Neural crest cell (in vitro differentiated cells): Measurements from ENCODE around the gene RHOJ. TPM values are rescaled to one million over a fixed set of nuclear protein-coding genes. Genes with fewer than 3 reads are reported as not detected.

ENCODE experiments used
- DNase-seq: peaks from one replicate; pipeline ENCODE4 v3.0.0; 2021; ENCODE audit warnings: low read depth, mixed read lengths, low spot score
- H3K27ac Mint-ChIP-seq: one replicate; pipeline ENCODE4 v1.8.0; 2021; ENCODE audit warnings: mild to moderate bottlenecking, mixed read lengths; ENCODE audit not compliant: unreplicated experiment
- H3K27me3 Mint-ChIP-seq: 2 replicates; pipeline ENCODE4 v1.8.0; 2021; ENCODE audit warnings: low read depth, mild to moderate bottlenecking, mixed read lengths
- H3K36me3 Mint-ChIP-seq: 2 replicates; pipeline ENCODE4 v1.8.0; 2021; ENCODE audit warnings: low read depth, mild to moderate bottlenecking, mixed read lengths
- H3K4me1 Mint-ChIP-seq: 2 replicates; pipeline ENCODE4 v1.8.0; 2021; ENCODE audit warnings: mixed read lengths
- H3K4me3 Mint-ChIP-seq: one replicate; pipeline ENCODE4 v1.8.0; 2021; ENCODE audit warnings: mild to moderate bottlenecking, mixed read lengths
- H3K9me3 Mint-ChIP-seq: 2 replicates; pipeline ENCODE4 v1.8.0; 2021; ENCODE audit warnings: mixed read lengths
- CTCF ChIP-seq: fragments of 200-600 bp; sonication (generic); conservative IDR thresholded peaks from 2 replicates; pipeline ENCODE4 v1.5.0; 2021; ENCODE audit warnings: antibody characterized with exemption, mild to moderate bottlenecking
- total RNA-seq: library from RNA; stranded (reverse); gene quantifications from 2 replicates; pipeline ENCODE4 v1.2.1, GENCODE V29; 2021

RHOJ gene
- total RNA-seq, 1 donor from 2014 or later: 34.6 TPM

GRCh38 chr14:63229330-63230059 is 25.3 kb downstream of the RHOJ start:
- no peak for TF ChIP-seq CTCF
- no peak overlapping the region for H3K27ac Mint-ChIP-seq
- H3K4me3 Mint-ChIP-seq: no peak overlapping the region
- H3K9me3 Mint-ChIP-seq: peaks cover 15% of the 10 kb centered on the region
- DNase-seq: no peak
- peaks cover 17% of the 10 kb centered on the region for H3K36me3 Mint-ChIP-seq
- peaks cover 39% of the 10 kb centered on the region for H3K4me1 Mint-ChIP-seq
- H3K27me3 Mint-ChIP-seq: no peaks in the 10 kb centered on the region

- Mint-ChIP-seq H3K4me1 (peaks cover 34% of the 10 kb centered on the region), H3K4me3 (no peak overlapping the region), H3K36me3 (peaks cover 19% of the 10 kb centered on the region), H3K9me3 (peaks cover 12% of the 10 kb centered on the region), H3K27ac (no peak overlapping the region), H3K27me3 (no peaks in the 10 kb centered on the region)
- DNase-seq: no peak
- TF ChIP-seq CTCF: no peak
Observed at GRCh38 chr14:63231766-63232165, 27.5 kb downstream of the RHOJ start.

- peak overlapping the region; percentile 54 for H3K27ac Mint-ChIP-seq
- peaks cover 2% of the 10 kb centered on the region for H3K9me3 Mint-ChIP-seq
- peaks cover 15% of the 10 kb centered on the region for H3K4me1 Mint-ChIP-seq
- no peak for DNase-seq
- no peak overlapping the region for H3K4me3 Mint-ChIP-seq
- no peaks in the 10 kb centered on the region for H3K27me3 Mint-ChIP-seq
- H3K36me3 Mint-ChIP-seq: peaks cover 2% of the 10 kb centered on the region
- no peak for TF ChIP-seq CTCF
Observed at GRCh38 chr14:63237791-63238190, 33.5 kb downstream of the RHOJ start.

- H3K4me3 Mint-ChIP-seq: no peak overlapping the region
- TF ChIP-seq CTCF: no peak
- DNase-seq: no peak
- H3K9me3 Mint-ChIP-seq: peaks cover 5% of the 10 kb centered on the region
- H3K4me1 Mint-ChIP-seq: no peaks in the 10 kb centered on the region
- peaks cover 2% of the 10 kb centered on the region for H3K36me3 Mint-ChIP-seq
- no peak overlapping the region for H3K27ac Mint-ChIP-seq
- no peaks in the 10 kb centered on the region for H3K27me3 Mint-ChIP-seq
Observed at GRCh38 chr14:63240221-63240620, 36.0 kb downstream of the RHOJ start.

GRCh38 chr14:63241096-63241495 is 36.9 kb downstream of the RHOJ start:
- TF ChIP-seq CTCF: no peak
- Mint-ChIP-seq H3K4me1 (no peaks in the 10 kb centered on the region), H3K36me3 (peaks cover 4% of the 10 kb centered on the region), H3K27ac (peak overlapping the region; percentile 36), H3K4me3 (no peak overlapping the region), H3K27me3 (no peaks in the 10 kb centered on the region), H3K9me3 (peaks cover 7% of the 10 kb centered on the region)
- no peak for DNase-seq
